SK-N-SH (cell line): ENCODE data around the gene DOK6. TPM values are rescaled to one million over a fixed set of nuclear protein-coding genes. Genes with fewer than 3 reads are reported as not detected.
A peak's percentile ranks its signal among the peaks of the same experiment; 100 is the strongest.

Experiments used
- CTCF ChIA-PET: fragments of 300-600, 350-600 bp; formaldehyde crosslinking; extraction: SDS; loops from one replicate; lab custom pipeline; 2021; lab: Yijun Ruan, JAX
- POLR2A ChIA-PET: fragments of 350-600 bp; sonication (Branson Sonifier 250); formaldehyde crosslinking; extraction: SDS; loops from one replicate; lab custom pipeline; 2020; ENCODE audit warnings: antibody characterized with exemption, inconsistent platforms; lab: Yijun Ruan, JAX
- DNase-seq: peaks from one replicate; pipeline ENCODE4 v3.0.0; 2012
- H2AFZ ChIP-seq: fragments of 200-600 bp; sonication (generic); 2 replicates; pipeline ENCODE4 v1.8.1; 2016; ENCODE audit warnings: antibody characterized with exemption, mild to moderate bottlenecking, low read depth
- H3F3A ChIP-seq: fragments of 200-600 bp; sonication (generic); replicated peaks from 2 replicates; pipeline ENCODE3; 2016; ENCODE audit warnings: antibody characterized with exemption, mild to moderate bottlenecking; ENCODE audit not compliant: insufficient read depth
- H3K27ac ChIP-seq, 2 experiments: fragments of 200-500 bp in 1 of 2; fragments of 200-600 bp in 1 of 2; sonication (Bioruptor generic) in 1 of 2; sonication (generic), shearing (Covaris generic) in 1 of 2; 2 replicates each; pipeline versions ENCODE4 v1.5.1 to v1.6.1; 2014 to 2016; ENCODE audit warnings: low read depth in 2 of 2, inconsistent platforms in 1 of 2, low read length in 1 of 2, mild to moderate bottlenecking in 1 of 2, mixed read lengths in 1 of 2
- H3K27me3 ChIP-seq: fragments of 200-600 bp; sonication (generic), shearing (Covaris generic); 2 replicates; pipeline ENCODE4 v1.6.1; 2016; ENCODE audit warnings: mixed run types; ENCODE audit not compliant: insufficient read depth
- H3K36me3 ChIP-seq, 2 experiments: fragments of 200-500 bp in 1 of 2; fragments of 200-600 bp in 1 of 2; sonication (Bioruptor generic) in 1 of 2; sonication (generic) in 1 of 2; replicated peaks in 1 of 2; 2 replicates each; pipeline versions ENCODE3 to v1.5.1; 2014 to 2016; ENCODE audit warnings: low read length in 1 of 2, mild to moderate bottlenecking in 1 of 2; ENCODE audit not compliant: insufficient read depth in 2 of 2, control insufficient read depth in 1 of 2
- H3K4me1 ChIP-seq, 2 experiments: fragments of 200-500 bp in 1 of 2; fragments of 200-600 bp in 1 of 2; sonication (Bioruptor generic) in 1 of 2; sonication (generic), shearing (Covaris generic) in 1 of 2; 2 replicates each; pipeline versions ENCODE4 v1.5.1 to v1.6.1; 2014 to 2016; ENCODE audit warnings: low read depth in 1 of 2, low read length in 1 of 2, mixed run types in 1 of 2; ENCODE audit not compliant: insufficient read depth in 2 of 2, control insufficient read depth in 1 of 2
- H3K4me2 ChIP-seq: fragments of 200-600 bp; sonication (generic), shearing (Covaris generic); 2 replicates; pipeline ENCODE4 v1.6.1; 2017; ENCODE audit warnings: mixed run types
- H3K4me3 ChIP-seq, 2 experiments: fragments of 200-500 bp in 1 of 2; fragments of 200-600 bp in 1 of 2; sonication (Bioruptor generic) in 1 of 2; sonication (generic), shearing (Covaris generic) in 1 of 2; 2 replicates each; pipeline versions ENCODE4 v1.5.1 to v1.8.1; 2014 to 2016; ENCODE audit warnings: low read depth in 2 of 2, inconsistent platforms in 1 of 2, low read length in 1 of 2, mild to moderate bottlenecking in 1 of 2, mixed read lengths in 1 of 2, moderate library complexity in 1 of 2
- H3K79me2 ChIP-seq: fragments of 200-600 bp; sonication (generic); 2 replicates; pipeline ENCODE4 v1.8.1; 2017; ENCODE audit warnings: mild to moderate bottlenecking; ENCODE audit not compliant: insufficient read depth
- H3K9ac ChIP-seq: fragments of 200-600 bp; sonication (generic); 2 replicates; pipeline ENCODE4 v1.6.1; 2017; ENCODE audit warnings: mixed run types
- H3K9me2 ChIP-seq: fragments of 200-600 bp; sonication (generic); 2 replicates; pipeline ENCODE4 v1.6.1; 2017; ENCODE audit warnings: mixed run types
- H3K9me3 ChIP-seq: fragments of 200-600 bp; sonication (generic); 2 replicates; pipeline ENCODE4 v1.6.1; 2017; ENCODE audit warnings: mixed run types, mild to moderate bottlenecking, moderate library complexity
- H4K20me1 ChIP-seq: fragments of 200-600 bp; sonication (generic); 2 replicates; pipeline ENCODE4 v1.6.1; 2017; ENCODE audit warnings: mild to moderate bottlenecking, mixed run types; ENCODE audit not compliant: insufficient read depth
- CHD2 ChIP-seq: fragments of 150-350 bp; IDR thresholded peaks from 2 replicates; pipeline ENCODE4 v1.6.1; 2018; ENCODE audit warnings: low read length; ENCODE audit not compliant: partially characterized antibody
- EZH2phosphoT487 ChIP-seq: fragments of 200-600 bp; sonication (generic); IDR thresholded peaks from 2 replicates; pipeline ENCODE4 v1.6.1; 2017; ENCODE audit warnings: low read depth, mixed run types, mild to moderate bottlenecking, antibody characterized with exemption, moderate library complexity, borderline replicate concordance
- FOSL2 ChIP-seq: IDR thresholded peaks from 2 replicates; pipeline ENCODE4 v1.4.0; 2012; ENCODE audit warnings: low read depth, mild to moderate bottlenecking, moderate library complexity, borderline replicate concordance
- MEF2A ChIP-seq: IDR thresholded peaks from 2 replicates; pipeline ENCODE4 v1.4.0; 2012; ENCODE audit warnings: low read depth, borderline replicate concordance
- MXI1 ChIP-seq: IDR thresholded peaks from 2 replicates; pipeline ENCODE4 v1.6.1; 2012; ENCODE audit warnings: mild to moderate bottlenecking, low read depth, low read length, improper control_type of control experiment
- NFIC ChIP-seq: IDR thresholded peaks from 2 replicates; pipeline ENCODE4 v1.4.0; 2012; ENCODE audit warnings: borderline replicate concordance
- NRF1 ChIP-seq: IDR thresholded peaks from 2 replicates; pipeline ENCODE4 v1.6.1; 2012; ENCODE audit warnings: low read depth, mild to moderate bottlenecking, low read length
- RCOR1 ChIP-seq: fragments of 150-350 bp; IDR thresholded peaks from 2 replicates; pipeline ENCODE4 v1.6.1; 2017; ENCODE audit warnings: antibody characterized with exemption, low read length
- RFX5 ChIP-seq: IDR thresholded peaks from 2 replicates; pipeline ENCODE4 v1.6.1; 2012; ENCODE audit warnings: mild to moderate bottlenecking, improper control_type of control experiment, low read length
- SMC3 ChIP-seq: IDR thresholded peaks from 2 replicates; pipeline ENCODE4 v1.6.1; 2012; ENCODE audit warnings: low read depth, low read length, improper control_type of control experiment
- YY1 ChIP-seq: IDR thresholded peaks from 2 replicates; pipeline ENCODE4 v1.4.0; 2012; ENCODE audit warnings: low read depth, mild to moderate bottlenecking
- WGBS: methylation state at CpG from one replicate; pipeline ENCODE4 v1.1.6; 2017; ENCODE audit warnings: low lambda C conversion rate; 5-methylcytosine and 5-hydroxymethylcytosine counted together
- polyA plus RNA-seq, 3 experiments: library from polyadenylated mRNA; depleted of rRNA; stranded (reverse); fragments of >200 nt; gene quantifications; 2 replicates each; pipeline ENCODE4 v1.2.3, GENCODE V29; 2012
- TF ChIP-seq, protein P1 (sequence below): fragments of 150-350 bp; IDR thresholded peaks from 2 replicates; pipeline ENCODE4 v1.6.1; 2017; ENCODE audit warnings: antibody characterized with exemption, low read length, low read depth, borderline replicate concordance
- TF ChIP-seq, protein P2 (sequence below): IDR thresholded peaks from 2 replicates; pipeline ENCODE4; 2012

The DOK6 gene
- polyA plus RNA-seq, 1 of the 3 experiments (the other 2 are of a cell fraction) = 3.9 TPM

DNA sequence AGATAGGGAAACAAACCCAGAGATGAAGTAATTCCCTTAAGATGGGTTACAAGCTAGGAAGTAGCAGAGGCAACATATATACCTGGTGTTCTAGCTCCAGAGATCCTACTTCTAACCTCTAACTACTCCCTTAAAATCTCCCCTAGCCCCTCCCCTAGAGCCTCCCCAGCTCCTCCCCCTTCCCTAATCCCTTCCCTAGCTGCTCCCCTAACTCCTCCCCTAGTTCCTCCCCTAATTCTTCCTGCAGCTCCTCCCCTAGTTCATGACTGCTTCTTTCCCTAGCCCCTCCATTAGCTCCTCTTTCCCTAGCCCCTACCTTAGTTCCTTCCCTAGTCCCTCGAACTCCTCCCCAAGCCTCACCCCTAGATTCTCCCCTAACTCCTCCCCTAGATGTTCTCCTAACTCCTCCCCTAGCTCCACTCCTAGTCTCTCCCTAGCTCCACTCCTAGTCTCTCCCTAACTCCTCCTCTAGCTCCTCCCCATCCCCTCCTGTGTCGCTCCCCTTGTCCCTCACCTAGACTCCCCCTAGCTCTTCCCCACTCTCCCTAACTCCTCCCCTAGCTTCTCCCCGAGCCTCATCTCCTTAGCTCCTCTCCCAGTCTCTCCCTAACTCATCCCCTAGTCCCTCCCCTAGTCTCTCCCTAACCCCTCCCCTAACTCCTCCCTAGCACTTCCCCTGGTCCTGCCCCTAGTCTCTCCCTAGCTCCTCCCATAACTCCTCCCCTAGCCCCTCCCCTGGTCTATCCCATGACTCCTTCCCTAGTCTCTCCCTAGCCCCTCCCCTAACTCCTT lies 438.1 kb downstream of the DOK6 start:
- 87% methylated on average over 3 of the region's 3 CpGs for WGBS
- H3F3A ChIP-seq = no peaks in the 10 kb centered on the region
- H3K27me3 ChIP-seq = no peaks in the 10 kb centered on the region
- no peaks in the 10 kb centered on the region for H3K36me3 ChIP-seq
- ChIA-PET POLR2A (interaction anchor here (0.7 kb wide), 1 partner anchor 16 kb away, joined by 3 read pairs; no protein-coding TSS in a partner anchor), CTCF (no interaction called here)
- no peaks in the 10 kb centered on the region for H3K9me2 ChIP-seq
- H3K79me2 ChIP-seq = no peaks in the 10 kb centered on the region
- H3K4me1 ChIP-seq = no peaks in the 10 kb centered on the region
- H3K9me3 ChIP-seq = no peaks in the 10 kb centered on the region
- no peak overlapping the region for H3K9ac ChIP-seq
- no peak overlapping the region for H3K4me2 ChIP-seq
- peak; percentile 29 for DNase-seq
- H4K20me1 ChIP-seq = no peaks in the 10 kb centered on the region
- no peak overlapping the region for H3K4me3 ChIP-seq
- H2AFZ ChIP-seq = no peak overlapping the region
- H3K27ac ChIP-seq = no peak overlapping the region
- TF ChIP-seq, protein P1, sequence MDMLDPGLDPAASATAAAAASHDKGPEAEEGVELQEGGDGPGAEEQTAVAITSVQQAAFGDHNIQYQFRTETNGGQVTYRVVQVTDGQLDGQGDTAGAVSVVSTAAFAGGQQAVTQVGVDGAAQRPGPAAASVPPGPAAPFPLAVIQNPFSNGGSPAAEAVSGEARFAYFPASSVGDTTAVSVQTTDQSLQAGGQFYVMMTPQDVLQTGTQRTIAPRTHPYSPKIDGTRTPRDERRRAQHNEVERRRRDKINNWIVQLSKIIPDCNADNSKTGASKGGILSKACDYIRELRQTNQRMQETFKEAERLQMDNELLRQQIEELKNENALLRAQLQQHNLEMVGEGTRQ = no peak
- TF ChIP-seq RFX5 = no peak
- no peak for TF ChIP-seq FOSL2

DNA sequence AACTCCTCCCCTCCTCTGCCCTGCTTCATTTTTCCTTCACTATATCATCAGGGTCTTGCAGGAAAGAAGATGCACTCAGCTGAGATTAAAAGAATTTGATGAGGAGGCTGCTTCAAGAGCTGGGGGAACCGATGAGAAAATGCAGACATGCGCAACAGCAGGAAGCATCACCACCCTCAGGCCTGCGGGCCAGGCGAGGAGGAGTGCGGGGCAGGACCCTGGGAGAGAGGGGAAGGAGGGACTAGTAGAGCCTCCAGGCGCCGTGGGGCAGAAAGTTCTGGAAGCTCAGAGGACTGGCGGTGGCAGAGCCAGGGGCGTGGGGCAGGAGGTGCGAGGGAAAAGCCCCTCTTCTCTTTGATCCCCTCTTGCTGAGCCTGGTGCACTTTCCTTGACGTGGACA lies 438.8 kb downstream of the DOK6 start:
- Histone ChIP-seq H3K27ac (no peak overlapping the region), H3K4me3 (no peak overlapping the region), H3K9me2 (no peaks in the 10 kb centered on the region), H4K20me1 (no peaks in the 10 kb centered on the region), H3K27me3 (no peaks in the 10 kb centered on the region), H2AFZ (no peak overlapping the region), H3K79me2 (no peaks in the 10 kb centered on the region), H3K4me1 (no peaks in the 10 kb centered on the region), H3K36me3 (no peaks in the 10 kb centered on the region), H3K4me2 (no peak overlapping the region), H3K9me3 (no peaks in the 10 kb centered on the region), H3F3A (no peaks in the 10 kb centered on the region), H3K9ac (no peak overlapping the region)
- DNase-seq = no peak
- ChIA-PET CTCF (interaction anchor here (1.0 kb wide), 1 partner anchor 11 kb away, joined by 3 read pairs; no protein-coding TSS in a partner anchor), POLR2A (no interaction called here)
- TF ChIP-seq NRF1 (no peak), SMC3 (no peak), CHD2 (no peak)
- TF ChIP-seq, protein P2, sequence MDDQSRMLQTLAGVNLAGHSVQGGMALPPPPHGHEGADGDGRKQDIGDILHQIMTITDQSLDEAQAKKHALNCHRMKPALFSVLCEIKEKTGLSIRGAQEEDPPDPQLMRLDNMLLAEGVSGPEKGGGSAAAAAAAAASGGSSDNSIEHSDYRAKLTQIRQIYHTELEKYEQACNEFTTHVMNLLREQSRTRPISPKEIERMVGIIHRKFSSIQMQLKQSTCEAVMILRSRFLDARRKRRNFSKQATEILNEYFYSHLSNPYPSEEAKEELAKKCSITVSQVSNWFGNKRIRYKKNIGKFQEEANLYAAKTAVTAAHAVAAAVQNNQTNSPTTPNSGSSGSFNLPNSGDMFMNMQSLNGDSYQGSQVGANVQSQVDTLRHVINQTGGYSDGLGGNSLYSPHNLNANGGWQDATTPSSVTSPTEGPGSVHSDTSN = no peak
- 96% methylated on average over 11 of the region's 11 CpGs for WGBS

DNA sequence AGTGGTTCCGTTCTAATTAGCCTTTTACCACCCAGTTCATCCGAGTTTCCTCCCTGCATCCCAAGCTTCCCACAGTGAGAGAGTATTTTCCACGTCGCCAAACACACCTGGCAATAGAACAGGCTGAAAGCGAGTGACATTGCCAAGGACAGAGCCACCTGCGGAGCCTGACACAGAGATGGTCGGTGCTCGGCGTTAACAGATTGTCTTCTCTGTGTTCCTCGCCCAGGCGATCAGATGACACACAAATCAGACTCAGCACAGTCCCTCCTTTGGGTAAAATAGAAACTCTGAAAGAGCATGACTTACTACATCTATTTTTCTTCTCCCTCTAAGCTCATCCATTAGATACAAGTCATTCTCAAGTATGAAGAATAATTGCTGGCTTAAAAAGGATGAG lies 439.3 kb downstream of the DOK6 start:
- H3K4me1 ChIP-seq = no peaks in the 10 kb centered on the region
- TF ChIP-seq EZH2phosphoT487 (no peak), MEF2A (no peak), YY1 (no peak), MXI1 (no peak), RCOR1 (no peak), SMC3 (no peak), NFIC (no peak)
- TF ChIP-seq, protein P1 = no peak
- TF ChIP-seq, protein P2 = no peak

More for the DNA sequence above, 439.3 kb downstream of the DOK6 start:
- Histone ChIP-seq H3K27ac (no peak overlapping the region), H4K20me1 (no peaks in the 10 kb centered on the region), H3K27me3 (no peaks in the 10 kb centered on the region), H3K9me3 (no peaks in the 10 kb centered on the region), H3F3A (no peaks in the 10 kb centered on the region), H3K4me3 (no peak overlapping the region), H2AFZ (no peak overlapping the region), H3K9ac (no peak overlapping the region), H3K4me2 (no peak overlapping the region), H3K79me2 (no peaks in the 10 kb centered on the region), H3K9me2 (no peaks in the 10 kb centered on the region), H3K36me3 (no peaks in the 10 kb centered on the region)
- CTCF ChIA-PET = interaction anchor here (0.8 to 1.0 kb wide), 2 partner anchors 10 to 17 kb away, joined by 3 read pairs; no protein-coding TSS in a partner anchor
- DNase-seq = no peak
- POLR2A ChIA-PET = no interaction called here
- WGBS = 87% methylated on average over 11 of the region's 11 CpGs
